Left colon (tissue), 2 donors: ENCODE measurements around the gene CACNA1B. TPM values are rescaled to one million over a fixed set of nuclear protein-coding genes. Genes with fewer than 3 reads are reported as not detected.
"Not testable (repeated sequence)": the region's sequence is repeated elsewhere in the genome, so short reads cannot be mapped to it uniquely, and the experiment has no call there.

ENCODE experiments used
- ATAC-seq: fragments of 200-7000 bp; cut with Tn5 transposase; one replicate; pipeline ENCODE4 v1.9.1; 2020; ENCODE audit warnings: mild to moderate bottlenecking, moderate library complexity
- DNase-seq, 2 donors: peaks; one replicate each; pipeline ENCODE4 v3.0.0-alpha.2; 2020
- intact Hi-C, 2 donors: fragments of 100-400 bp; cut with DNase I in 1 of 2; cut with micrococcal nuclease in 1 of 2; formaldehyde crosslinking; loops; one replicate each; pipeline versions ENCODE4 v1.11.2 to v1.14.0; 2022; cut with DNase I, micrococcal nuclease
- total RNA-seq, 2 donors: library from RNA; stranded (reverse); fragmentation: NEBNext Ultra II Directional; extraction: Animal tissue kit (Norgen Biotek cat#: 25700); gene quantifications; one replicate each; pipeline ENCODE4 v1.2.1, GENCODE V29; 2021
- donor health status: DM: no; HTN: no; CAD: no.
- donor health status: DM: yes; HTN: yes; CAD: no.

CACNA1B gene
- total RNA-seq, 2 donors from 2014 or later: 0.22 to 0.24 TPM

DNA sequence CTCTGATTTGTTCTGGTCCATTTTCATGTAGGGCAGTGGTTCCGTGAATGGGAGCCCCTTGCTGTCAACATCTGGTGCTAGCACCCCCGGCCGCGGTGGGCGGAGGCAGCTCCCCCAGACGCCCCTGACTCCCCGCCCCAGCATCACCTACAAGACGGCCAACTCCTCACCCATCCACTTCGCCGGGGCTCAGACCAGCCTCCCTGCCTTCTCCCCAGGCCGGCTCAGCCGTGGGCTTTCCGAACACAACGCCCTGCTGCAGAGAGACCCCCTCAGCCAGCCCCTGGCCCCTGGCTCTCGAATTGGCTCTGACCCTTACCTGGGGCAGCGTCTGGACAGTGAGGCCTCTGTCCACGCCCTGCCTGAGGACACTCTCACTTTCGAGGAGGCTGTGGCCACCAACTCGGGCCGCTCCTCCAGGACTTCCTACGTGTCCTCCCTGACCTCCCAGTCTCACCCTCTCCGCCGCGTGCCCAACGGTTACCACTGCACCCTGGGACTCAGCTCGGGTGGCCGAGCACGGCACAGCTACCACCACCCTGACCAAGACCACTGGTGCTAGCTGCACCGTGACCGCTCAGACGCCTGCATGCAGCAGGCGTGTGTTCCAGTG is 244.0 kb downstream of the CACNA1B start:
- intact Hi-C loops: no loop called here
- DNase-seq (no peak), ATAC-seq (no peak)

DNA sequence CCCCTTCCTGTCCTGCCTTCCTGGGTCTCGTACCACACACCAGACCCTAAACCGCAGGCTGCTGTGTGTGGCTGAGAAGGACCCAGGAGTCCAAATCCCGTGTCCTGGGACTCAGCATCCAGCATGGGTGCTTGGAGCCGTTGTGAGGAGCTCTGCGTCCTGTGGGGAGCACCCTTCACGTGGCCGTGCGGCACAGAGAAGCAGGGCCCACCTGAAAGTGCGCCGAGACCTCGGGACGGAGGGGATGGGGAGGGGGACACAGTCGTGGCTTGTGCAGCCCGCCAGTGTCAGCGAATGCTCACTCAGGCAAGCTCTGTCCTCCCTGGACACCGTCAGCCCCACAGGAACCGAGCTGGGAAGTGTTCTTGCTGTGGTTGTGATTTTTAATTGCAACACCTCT is 244.6 kb downstream of the CACNA1B start:
- ATAC-seq (no peak), DNase-seq (no peak)
- intact Hi-C loops: no loop called here

DNA sequence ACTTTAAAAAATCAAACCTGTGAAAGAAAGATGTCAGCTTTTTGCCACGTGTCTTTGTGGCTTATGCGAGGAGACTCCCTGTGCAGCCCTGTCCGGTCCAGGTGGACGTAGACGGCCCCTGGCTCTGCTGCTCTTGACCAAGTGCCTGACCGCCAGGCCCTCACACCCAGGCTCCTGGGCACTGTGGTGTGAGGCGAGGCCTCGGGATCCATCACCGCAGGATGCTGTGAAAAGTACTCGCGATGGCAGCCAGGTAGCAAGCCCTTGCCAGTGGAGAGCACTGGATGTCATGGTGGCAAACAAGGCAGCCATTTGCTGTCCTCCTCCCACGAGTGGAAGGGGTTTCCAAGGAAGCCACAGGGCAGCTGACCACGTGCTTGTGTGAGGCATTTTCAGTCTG is 245.1 kb downstream of the CACNA1B start:
- DNase-seq (no peak), ATAC-seq (no peak)
- intact Hi-C loops: no loop called here

DNA sequence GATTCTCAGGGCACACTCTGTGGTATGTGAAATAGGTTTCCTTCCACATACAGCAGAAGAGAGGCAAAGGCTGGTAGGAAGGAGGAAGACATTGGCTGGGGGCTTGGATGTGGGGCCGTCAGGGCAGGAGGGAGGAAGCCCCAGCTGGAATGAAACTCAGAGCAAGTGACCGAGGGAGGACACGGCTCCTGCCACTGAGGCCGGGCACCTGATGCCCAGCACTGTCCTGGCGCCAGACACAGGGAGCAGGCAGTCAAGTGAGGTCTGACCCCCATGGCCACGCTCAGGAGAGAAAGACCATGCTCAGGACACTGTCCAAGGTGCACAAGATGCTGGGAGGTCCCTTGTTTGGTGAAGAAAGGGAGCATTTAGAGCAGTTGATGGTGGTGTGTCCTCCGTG is 245.5 kb downstream of the CACNA1B start:
- intact Hi-C loops: no loop called here
- DNase-seq: no peak
- ATAC-seq: no peak

DNA sequence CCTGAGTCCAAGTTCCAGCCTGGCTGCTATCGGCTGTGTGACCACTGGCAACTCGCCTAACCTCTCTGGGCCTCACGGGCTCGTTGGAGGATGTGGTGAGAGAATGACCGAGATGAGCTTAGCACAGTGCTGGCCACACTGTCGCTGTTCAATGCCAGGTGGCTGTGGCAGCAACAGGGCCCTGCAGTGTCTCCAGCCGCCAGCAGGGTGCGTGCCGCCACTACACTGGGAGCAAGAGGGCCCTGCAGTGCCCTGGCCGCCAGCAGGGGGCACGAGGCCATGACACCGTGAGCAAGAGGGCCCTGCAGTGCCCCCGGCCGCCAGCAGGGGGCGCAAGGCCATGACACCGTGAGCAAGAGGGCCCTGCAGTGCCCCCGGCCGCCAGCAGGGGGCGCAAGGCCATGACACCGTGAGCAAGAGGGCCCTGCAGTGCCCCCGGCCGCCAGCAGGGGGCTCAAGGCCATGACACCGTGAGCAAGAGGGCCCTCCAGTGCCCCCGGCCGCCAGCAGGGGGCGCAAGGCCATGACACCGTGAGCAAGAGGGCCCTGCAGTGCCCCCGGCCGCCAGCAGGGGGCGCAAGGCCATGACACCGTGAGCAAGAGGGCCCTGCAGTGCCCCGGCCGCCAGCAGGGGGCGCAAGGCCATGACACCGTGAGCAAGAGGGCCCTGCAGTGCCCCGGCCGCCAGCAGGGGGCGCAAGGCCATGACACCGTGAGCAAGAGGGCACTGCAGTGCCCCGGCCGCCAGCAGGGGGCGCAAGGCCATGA is 248.7 kb downstream of the CACNA1B start:
- DNase-seq, intact Hi-C loops, ATAC-seq: not testable (repeated sequence)

DNA sequence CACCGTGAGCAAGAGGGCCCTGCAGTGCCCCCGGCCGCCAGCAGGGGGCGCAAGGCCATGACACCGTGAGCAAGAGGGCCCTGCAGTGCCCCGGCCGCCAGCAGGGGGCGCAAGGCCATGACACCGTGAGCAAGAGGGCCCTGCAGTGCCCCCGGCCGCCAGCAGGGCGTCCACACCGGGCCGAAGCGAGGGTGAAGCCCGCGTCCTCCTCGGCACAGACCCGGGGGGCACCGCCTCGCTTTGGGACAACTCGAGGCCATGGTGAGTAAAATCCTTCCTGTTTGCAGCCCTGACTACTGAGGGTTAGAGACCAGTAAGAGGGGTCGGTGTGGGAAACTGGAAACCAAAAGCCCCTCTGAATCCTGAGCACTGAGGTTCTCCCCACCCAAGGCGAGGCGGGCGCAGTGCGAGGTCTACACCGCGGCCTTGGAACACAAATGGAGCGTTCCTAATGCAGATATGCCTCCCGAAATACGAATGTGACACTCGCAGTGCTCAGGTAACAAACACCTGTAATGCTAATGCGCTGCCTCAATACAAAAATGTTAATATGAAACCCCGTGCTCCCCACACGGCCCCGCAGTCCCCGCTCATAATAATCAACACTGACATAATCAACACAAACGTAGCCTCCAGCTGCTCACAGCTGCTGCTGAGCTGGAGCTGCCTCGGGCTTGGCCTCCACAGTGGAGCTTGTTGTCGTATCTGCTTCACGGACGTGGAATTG is 249.4 kb downstream of the CACNA1B start:
- DNase-seq, ATAC-seq, intact Hi-C loops: not testable (repeated sequence)

GRCh38 chr9:138128027-138128426 is 250.4 kb downstream of the CACNA1B start:
- intact Hi-C loops, DNase-seq, ATAC-seq: not testable (repeated sequence)

- DNase-seq, intact Hi-C loops, ATAC-seq: not testable (repeated sequence)
These were observed 251.7 kb downstream of the CACNA1B start for GRCh38 chr9:138129318-138129717.

- intact Hi-C loops: not testable (repeated sequence)
These were observed 255.5 kb downstream of the CACNA1B start for GRCh38 chr9:138132946-138133705.

GRCh38 chr9:138134581-138134980 is 257.0 kb downstream of the CACNA1B start:
- ATAC-seq, DNase-seq, intact Hi-C loops: not testable (repeated sequence)

More at GRCh38 chr9:138132946-138133705, 255.5 kb downstream of the CACNA1B start:
- ATAC-seq, DNase-seq: not testable (repeated sequence)

DNA sequence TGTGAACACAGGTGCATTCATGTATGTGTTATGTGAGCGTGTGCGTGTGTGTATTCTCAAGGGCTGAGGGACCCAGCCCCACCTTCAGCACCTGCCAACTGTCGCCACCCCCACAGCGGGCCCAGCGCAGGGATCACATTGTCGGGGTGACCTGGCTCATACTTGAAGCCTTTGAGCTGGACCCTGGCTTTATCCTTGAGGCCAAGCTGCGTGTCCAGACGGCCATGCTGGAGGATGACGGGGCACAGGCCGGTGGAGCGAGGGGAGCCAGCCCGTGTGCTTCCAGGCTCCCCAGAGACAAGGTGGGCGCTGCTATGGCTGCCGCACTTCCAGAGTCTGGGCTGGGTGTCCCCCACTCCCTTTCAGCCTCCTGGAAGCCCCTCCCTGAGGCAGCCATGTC is 261.5 kb downstream of the CACNA1B start:
- DNase-seq, intact Hi-C loops, ATAC-seq: not testable (repeated sequence)

DNA sequence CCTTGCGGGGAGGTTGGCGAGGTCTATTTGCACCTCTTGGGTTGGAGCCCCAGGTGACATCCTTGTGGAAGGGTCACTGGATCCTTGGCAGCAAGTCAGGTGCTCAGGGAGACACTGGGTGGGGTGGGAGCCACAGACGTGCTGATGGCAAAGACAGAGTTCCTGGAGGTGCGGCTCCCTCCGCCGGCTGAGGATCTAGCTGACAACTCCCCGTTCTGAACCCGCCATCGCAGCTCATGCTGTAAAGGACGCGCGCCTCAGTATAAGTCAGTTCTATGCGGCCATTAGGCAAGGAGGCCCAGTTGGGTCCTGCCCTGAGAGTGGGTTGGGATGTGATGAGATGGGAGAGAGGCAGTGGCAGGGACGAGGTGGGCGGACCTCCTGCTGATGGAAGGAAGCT is 263.4 kb downstream of the CACNA1B start:
- ATAC-seq, intact Hi-C loops, DNase-seq: not testable (repeated sequence)

GRCh38 chr9:138142528-138143244 is 265.1 kb downstream of the CACNA1B start:
- peak; percentile 92 for ATAC-seq
- intact Hi-C loops: not testable (repeated sequence)
- DNase-seq: peak; percentile 21 to 60

GRCh38 chr9:138143491-138143890 is 265.9 kb downstream of the CACNA1B start:
- peak; percentile 14 for ATAC-seq
- intact Hi-C loops, DNase-seq: not testable (repeated sequence)

GRCh38 chr9:138147556-138147955 is 270.0 kb downstream of the CACNA1B start:
- ATAC-seq, intact Hi-C loops: not testable (repeated sequence)
- peak in 1 of 2 donors; percentile 61 for DNase-seq

DNA sequence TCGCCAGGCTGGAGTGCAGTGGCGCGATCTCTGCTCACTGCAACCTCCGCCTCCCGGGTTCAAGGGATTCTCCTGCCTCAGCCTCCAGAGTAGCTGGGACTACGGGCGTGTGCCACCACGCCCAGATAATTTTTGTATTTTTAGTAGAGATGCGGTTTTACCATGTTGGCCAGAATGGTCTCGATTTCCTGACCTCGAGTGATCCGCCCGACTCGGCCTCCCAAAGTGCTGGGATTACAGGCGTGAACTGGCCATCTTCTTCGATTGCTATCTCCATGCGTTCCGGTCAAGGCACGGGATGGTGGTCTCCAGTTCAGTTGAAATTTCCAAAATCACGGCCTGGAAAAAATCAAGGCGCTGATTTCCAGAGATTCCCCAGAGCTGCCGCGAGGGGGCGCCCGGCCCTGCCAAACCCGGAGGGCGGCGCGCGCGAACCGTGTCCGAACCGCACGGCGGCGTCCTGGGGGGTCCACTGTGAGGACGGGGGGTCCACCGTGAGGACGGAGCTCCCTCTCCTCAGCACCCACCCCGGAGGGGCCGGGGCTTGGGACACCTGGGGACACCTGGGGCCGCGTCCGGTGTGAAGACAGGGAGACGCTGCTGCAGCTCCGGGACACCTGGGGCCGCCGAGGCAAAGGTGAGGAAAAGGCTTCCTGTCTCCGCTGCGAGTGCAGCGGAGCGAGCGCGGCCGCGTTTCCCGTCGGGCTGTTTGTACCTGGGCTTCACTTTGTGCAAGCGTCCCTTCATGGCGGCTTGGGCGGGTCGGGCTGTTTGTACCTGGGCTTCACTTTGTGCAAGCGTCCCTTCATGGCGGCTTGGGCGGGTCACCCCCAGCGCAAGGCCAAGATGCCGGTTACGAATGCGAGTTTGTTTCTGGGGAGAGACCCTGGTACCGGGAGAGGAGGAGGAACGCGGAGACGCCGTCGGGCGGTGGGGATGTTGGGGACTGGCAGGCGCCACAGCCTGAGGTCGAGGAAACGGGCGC is 272.4 kb downstream of the CACNA1B start:
- peak; percentile 31 to 45 for DNase-seq
- ATAC-seq: peak; percentile 88
- intact Hi-C loops: not testable (repeated sequence)

DNA sequence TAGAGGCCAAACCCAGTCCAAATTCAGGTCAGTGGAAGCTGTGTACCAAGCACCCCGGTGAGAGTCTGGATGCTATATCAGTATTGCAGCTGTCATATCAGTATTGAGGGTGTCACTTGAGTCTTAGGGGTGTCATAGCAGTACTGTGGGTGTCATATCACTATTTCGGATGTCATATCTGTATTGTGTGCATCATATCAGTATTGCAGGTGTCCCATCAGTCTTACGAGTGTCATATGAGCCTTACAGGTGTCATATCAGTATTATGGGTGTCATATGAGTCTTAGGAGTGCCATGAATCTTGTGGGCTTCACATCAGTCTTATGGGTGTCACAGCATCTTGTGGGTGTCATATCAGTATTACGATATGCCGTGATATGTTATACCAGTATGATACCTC is 278.2 kb downstream of the CACNA1B start:
- ATAC-seq, intact Hi-C loops, DNase-seq: not testable (repeated sequence)
